Activated naive CD8-positive, alpha-beta T cell (primary cell): ENCODE measurements around the gene SULT6B1.
"Not testable (repeated sequence)": the region's sequence is repeated elsewhere in the genome, so short reads cannot be mapped to it uniquely, and the experiment has no call there.

Source experiments
- H3K27ac Mint-ChIP-seq: one replicate; pipeline ENCODE4 v1.8.0; 2021; ENCODE audit warnings: mixed read lengths
- H3K27me3 Mint-ChIP-seq: one replicate; pipeline ENCODE4 v1.8.0; 2021; ENCODE audit warnings: mixed read lengths
- H3K36me3 Mint-ChIP-seq: one replicate; pipeline ENCODE4 v1.8.0; 2021; ENCODE audit warnings: mixed read lengths
- H3K4me1 Mint-ChIP-seq: one replicate; pipeline ENCODE4 v1.8.0; 2021; ENCODE audit warnings: low read depth, mixed read lengths
- H3K4me3 Mint-ChIP-seq: one replicate; pipeline ENCODE4 v1.8.0; 2021; ENCODE audit warnings: mild to moderate bottlenecking, mixed read lengths
- H3K9me3 Mint-ChIP-seq: one replicate; pipeline ENCODE4 v1.8.0; 2021; ENCODE audit warnings: low read depth, mixed read lengths

SULT6B1 gene

DNA sequence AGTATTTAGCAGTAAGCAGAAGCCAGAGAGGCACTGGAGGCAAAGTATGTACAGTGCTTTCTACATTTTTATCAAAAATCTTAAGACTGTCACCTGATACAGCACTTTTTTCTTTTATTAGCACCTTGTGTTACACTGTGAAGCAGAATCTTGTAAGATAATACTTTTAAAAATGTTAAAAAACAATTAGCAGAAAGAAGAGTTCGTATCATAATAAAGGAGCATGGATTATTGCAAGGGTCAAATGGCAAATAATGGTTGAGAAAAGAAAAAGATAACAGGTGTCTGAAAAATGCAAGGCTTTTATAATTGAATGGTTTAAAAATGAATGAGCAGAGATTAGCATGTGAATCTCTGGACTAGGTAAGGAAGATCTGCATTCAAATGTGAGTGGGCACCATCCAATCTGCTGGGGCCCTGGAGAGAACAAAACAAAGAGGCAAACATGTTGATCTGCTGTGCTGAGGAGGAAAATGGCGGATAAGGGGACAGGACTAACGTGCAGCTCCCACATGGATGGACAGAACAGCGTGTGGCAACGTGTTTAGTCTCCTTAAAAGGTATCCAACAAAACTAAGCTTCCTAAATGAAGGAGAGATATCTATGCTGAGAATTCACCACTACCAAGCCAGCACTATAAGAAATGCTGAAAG is 17.3 kb upstream of the SULT6B1 start:
- Mint-ChIP-seq H3K9me3 (peaks cover 36% of the 10 kb centered on the region), H3K4me3 (no peak overlapping the region), H3K4me1 (peaks cover 39% of the 10 kb centered on the region), H3K27me3 (no peaks in the 10 kb centered on the region), H3K27ac (peak overlapping the region; percentile 46), H3K36me3 (peaks cover 72% of the 10 kb centered on the region)

DNA sequence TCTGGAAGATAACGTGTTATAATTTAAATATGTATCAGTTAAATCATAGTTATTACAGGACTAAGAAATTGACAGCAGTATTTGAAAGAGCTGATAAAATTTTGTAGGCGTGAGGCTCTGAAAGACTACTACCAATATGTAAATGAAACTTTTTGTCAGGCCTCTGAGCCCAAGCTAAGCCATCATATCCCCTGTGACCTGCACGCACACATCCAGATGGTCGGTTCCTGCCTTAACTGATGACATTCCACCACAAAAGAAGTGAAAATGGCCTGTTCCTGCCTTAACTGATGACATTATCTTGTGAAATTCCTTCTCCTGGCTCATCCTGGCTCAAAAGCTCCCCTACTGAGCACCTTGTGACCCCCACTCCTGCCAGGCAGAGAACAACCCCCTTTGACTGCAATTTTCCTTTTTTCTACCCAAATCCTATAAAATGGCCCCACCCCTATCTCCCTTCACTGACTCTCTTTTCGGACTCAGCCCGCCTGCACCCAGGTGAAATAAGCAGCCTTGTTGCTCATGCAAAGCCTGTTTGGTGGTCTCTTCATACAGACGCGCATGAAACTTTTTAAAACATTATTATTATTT is 16.7 kb upstream of the SULT6B1 start:
- Mint-ChIP-seq H3K36me3 (peaks cover 68% of the 10 kb centered on the region), H3K9me3 (peaks cover 34% of the 10 kb centered on the region), H3K4me1 (peaks cover 44% of the 10 kb centered on the region)
- not testable (repeated sequence) for H3K4me3 Mint-ChIP-seq, H3K27ac Mint-ChIP-seq, H3K27me3 Mint-ChIP-seq

DNA sequence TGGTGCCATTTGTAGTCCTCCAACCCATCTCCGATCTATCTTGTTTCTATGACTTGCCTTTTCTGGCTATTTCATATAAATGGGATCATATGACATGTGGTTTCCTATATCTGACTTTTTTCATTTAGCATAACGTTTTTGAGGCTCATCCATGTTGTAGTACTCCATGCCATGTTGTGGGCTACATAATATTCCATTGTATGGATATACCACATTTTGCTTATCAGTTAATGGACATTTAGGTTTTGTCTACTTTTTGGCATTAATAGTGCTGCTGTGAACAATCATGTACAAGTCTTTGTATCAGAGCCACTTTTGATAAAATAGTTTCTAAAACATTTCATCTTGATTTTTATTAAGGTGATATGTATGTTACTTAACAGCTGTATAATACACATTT is 15.2 kb upstream of the SULT6B1 start:
- Mint-ChIP-seq H3K27ac (no peak overlapping the region), H3K36me3 (peaks cover 53% of the 10 kb centered on the region), H3K4me3 (no peak overlapping the region), H3K9me3 (peaks cover 26% of the 10 kb centered on the region), H3K27me3 (no peaks in the 10 kb centered on the region), H3K4me1 (peaks cover 52% of the 10 kb centered on the region)

- H3K4me1 Mint-ChIP-seq: peaks cover 48% of the 10 kb centered on the region
- H3K9me3 Mint-ChIP-seq: peaks cover 7% of the 10 kb centered on the region
- H3K36me3 Mint-ChIP-seq: peaks cover 34% of the 10 kb centered on the region
- no peaks in the 10 kb centered on the region for H3K27me3 Mint-ChIP-seq
- H3K27ac Mint-ChIP-seq: peak overlapping the region; percentile 74
- peak overlapping the region; percentile 51 for H3K4me3 Mint-ChIP-seq
These were observed 13.3 kb upstream of the SULT6B1 start for GRCh38 chr2:37201766-37202165.

GRCh38 chr2:37201208-37201607 is 12.7 kb upstream of the SULT6B1 start:
- peak overlapping the region; percentile 13 for H3K4me3 Mint-ChIP-seq
- no peaks in the 10 kb centered on the region for H3K27me3 Mint-ChIP-seq
- peak overlapping the region; percentile 74 for H3K27ac Mint-ChIP-seq
- H3K4me1 Mint-ChIP-seq: peaks cover 49% of the 10 kb centered on the region
- H3K36me3 Mint-ChIP-seq: peaks cover 30% of the 10 kb centered on the region
- peaks cover 5% of the 10 kb centered on the region for H3K9me3 Mint-ChIP-seq

- peak overlapping the region; percentile 79 for H3K27ac Mint-ChIP-seq
- peaks cover 43% of the 10 kb centered on the region for H3K4me1 Mint-ChIP-seq
- H3K36me3 Mint-ChIP-seq: peaks cover 11% of the 10 kb centered on the region
- peak overlapping the region; percentile 35 for H3K4me3 Mint-ChIP-seq
- no peaks in the 10 kb centered on the region for H3K9me3 Mint-ChIP-seq
- no peaks in the 10 kb centered on the region for H3K27me3 Mint-ChIP-seq
These were observed 10.2 kb upstream of the SULT6B1 start for GRCh38 chr2:37198681-37199065.

GRCh38 chr2:37196320-37197195 is 8.1 kb upstream of the SULT6B1 start, which contains the start of gene CEBPZOS:
TSS of gene CEBPZOS (plus strand) at chr2:37196496. CDS start at chr2:37199705, 3,209 bp downstream.
- Mint-ChIP-seq H3K4me3 (peak within 1 kb of the TSS; percentile 96), H3K4me1 (peaks cover 35% of the 10 kb centered on the region), H3K36me3 (peaks cover 3% of the 10 kb centered on the region), H3K9me3 (no peaks in the 10 kb centered on the region), H3K27ac (peak within 1 kb of the TSS; percentile 97), H3K27me3 (no peaks in the 10 kb centered on the region)

DNA sequence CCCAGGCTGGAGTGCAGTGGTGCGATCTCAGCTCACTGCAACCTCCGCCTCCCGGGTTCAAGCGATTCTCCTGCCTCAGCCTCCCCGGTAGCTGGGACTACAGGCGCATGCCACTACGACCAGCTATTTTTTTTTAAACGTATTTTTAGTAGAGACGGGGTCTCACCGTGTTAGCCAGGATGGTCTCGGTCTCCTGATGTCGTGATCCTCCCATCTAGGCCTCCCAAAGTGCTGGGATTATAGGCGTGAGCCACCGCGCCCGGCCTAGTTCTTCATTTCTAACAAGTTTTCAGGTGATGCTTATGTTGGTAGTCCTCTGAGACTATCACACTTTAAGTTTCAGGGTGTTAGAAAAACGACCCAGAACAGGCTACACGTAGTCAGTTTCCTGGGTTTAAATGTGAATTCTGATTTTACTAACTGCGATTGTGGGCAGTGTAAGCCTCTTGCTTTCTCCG is 7.4 kb upstream of the SULT6B1 start:
- Mint-ChIP-seq H3K4me3 (peak overlapping the region; percentile 96), H3K27ac (peak overlapping the region; percentile 97), H3K4me1 (peaks cover 29% of the 10 kb centered on the region)
- H3K27me3 Mint-ChIP-seq, H3K9me3 Mint-ChIP-seq, H3K36me3 Mint-ChIP-seq: not testable (repeated sequence)

DNA sequence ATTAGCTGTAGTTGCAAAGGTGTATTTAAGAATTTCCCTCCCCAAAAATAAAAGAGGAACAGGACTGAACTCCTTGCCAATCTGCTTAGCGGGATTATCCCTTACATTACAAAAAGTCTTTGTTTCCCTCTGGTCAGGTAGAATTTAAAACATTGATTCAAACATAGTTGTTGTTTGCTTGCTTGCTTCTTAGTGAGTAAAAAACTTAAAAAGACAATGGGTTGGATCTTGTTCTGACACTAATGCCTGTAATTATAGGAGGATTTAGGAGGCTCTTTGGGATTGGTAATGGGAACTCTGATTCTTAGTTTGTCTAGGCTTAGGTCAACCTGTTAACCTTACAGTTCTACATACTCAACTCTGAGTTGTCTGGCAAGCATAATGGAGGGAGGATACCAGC is 4.1 kb upstream of the SULT6B1 start:
- H3K27ac Mint-ChIP-seq: no peak overlapping the region
- H3K9me3 Mint-ChIP-seq: no peaks in the 10 kb centered on the region
- no peaks in the 10 kb centered on the region for H3K36me3 Mint-ChIP-seq
- H3K4me1 Mint-ChIP-seq: peaks cover 11% of the 10 kb centered on the region
- H3K27me3 Mint-ChIP-seq: no peaks in the 10 kb centered on the region
- no peak overlapping the region for H3K4me3 Mint-ChIP-seq

GRCh38 chr2:37191747-37192146 is 3.3 kb upstream of the SULT6B1 start:
- no peaks in the 10 kb centered on the region for H3K36me3 Mint-ChIP-seq
- H3K9me3 Mint-ChIP-seq: no peaks in the 10 kb centered on the region
- H3K4me3 Mint-ChIP-seq: no peak overlapping the region
- peaks cover 4% of the 10 kb centered on the region for H3K4me1 Mint-ChIP-seq
- H3K27me3 Mint-ChIP-seq: no peaks in the 10 kb centered on the region
- H3K27ac Mint-ChIP-seq: no peak overlapping the region

DNA sequence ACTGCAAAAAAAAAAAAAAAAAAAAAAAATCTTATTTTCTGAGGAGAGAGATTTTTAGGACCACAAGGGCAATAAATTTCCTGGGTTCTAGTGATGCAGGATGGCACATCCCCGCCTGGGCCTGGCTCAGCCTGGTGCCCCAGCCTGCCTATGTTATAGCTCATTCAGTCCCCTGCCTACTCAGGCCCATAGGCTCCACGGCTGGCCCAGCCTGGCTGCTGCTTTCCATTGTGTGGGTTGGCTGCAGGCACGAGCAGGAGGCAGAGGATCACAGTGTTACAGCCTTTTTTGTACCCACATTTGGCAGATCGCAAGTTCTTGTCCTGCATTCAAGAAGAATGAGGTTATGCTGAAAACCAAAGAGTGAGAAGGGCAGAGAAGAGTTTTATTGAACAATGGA is 2.8 kb upstream of the SULT6B1 start:
- Mint-ChIP-seq H3K27ac (no peak overlapping the region), H3K36me3 (no peaks in the 10 kb centered on the region), H3K27me3 (no peaks in the 10 kb centered on the region), H3K9me3 (no peaks in the 10 kb centered on the region), H3K4me3 (no peak overlapping the region), H3K4me1 (peaks cover 1% of the 10 kb centered on the region)

DNA sequence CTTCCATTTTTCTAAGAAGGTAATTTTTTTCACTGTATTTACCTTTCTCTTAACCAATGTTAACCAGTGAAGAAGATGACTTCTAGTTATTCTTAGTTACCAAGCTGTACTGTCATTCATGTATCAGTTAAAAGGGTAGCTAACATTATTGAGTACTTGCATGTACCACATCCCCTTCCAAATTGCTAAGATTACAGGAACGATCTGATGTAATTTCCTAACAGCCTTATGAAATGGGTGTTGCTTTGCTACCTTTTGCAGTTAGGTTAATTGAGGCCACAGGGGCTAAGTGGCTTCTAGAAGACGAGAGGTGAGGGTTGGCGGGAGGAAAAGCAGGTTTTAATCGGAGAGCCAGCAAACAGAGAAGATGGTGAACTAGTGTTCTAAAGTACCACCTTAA is 1.8 kb upstream of the SULT6B1 start:
- Mint-ChIP-seq H3K27me3 (no peaks in the 10 kb centered on the region), H3K4me1 (no peaks in the 10 kb centered on the region), H3K27ac (no peak overlapping the region), H3K4me3 (no peak overlapping the region), H3K9me3 (no peaks in the 10 kb centered on the region), H3K36me3 (no peaks in the 10 kb centered on the region)

DNA sequence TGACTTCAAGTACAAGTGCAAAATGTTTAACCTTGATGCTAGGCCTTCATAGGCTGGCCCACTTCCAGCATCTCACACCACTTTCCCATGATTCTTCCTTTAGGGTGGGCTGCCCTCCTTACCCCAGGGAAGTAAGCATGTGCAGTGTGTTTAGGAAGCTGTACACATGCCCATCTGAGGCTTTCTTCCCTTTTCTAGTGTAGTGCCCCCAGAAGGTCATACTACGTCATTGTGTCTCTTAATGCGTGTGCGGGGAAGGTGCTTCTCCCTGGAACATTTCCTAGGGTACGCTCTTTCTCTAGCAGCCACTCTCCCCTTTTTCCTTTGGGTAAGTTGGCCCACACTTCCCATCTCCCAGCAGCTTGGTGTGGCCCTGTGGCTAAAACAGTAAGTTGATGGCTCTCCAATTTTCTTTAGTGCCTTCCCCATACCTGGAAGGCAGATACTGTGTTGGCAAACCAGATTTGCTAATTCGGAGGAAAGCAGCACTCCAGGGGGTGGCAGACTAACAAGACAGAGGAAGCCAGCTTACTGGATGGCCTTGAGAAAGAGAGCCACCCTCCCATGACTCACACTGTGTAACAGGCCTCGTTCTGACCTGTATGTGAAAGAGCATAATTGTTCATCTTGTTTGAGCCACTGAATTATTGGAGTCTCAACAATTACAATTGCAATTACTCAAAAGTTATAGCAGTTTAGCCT is 1.1 kb upstream of the SULT6B1 start:
- no peaks in the 10 kb centered on the region for H3K36me3 Mint-ChIP-seq

DNA sequence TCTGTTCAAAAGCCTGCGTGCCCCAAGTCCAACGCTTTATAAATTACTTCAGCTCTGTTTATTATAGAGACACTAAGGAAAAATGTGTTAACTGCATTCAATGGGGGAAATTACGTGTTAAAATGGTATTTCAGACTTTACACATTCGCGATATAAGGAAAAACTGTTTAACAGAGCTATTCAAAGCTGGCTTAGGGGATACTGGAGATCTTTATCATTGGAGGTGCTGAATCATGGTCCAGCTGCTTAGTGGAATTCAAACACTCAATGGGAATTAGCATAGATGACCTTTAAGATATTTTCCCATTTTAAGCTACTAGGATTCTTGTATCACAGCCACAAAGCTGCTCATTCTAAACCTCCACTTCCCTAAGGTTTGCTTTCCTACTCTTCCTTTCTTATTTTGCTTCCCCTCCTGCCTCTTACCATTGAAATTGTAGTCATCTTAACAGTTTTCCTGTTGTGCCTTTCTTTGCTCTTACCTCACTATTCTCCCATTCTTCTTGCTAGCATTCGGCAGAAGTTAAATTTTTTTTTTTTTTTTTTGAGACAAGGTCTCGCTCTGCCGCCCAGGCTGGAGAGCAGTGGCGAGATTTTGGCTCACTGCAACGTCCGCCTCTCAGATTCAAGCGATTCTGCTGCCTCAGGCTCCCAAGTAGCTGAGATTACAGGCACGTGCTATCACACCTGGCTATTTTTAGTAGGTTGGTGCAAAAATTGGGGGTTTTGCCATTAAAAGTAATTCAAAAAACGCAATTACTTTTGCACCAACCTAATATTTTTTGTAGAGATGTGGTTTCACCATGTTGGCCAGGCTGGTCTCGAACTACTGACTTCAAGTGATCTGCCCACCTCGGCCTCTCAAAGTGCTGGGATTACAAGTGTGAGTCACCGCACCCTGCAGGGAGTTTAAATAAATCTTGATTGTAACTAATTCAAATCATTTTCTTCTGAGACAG is 6.5 kb downstream of the SULT6B1 start:
- no peak overlapping the region for H3K27ac Mint-ChIP-seq
- no peaks in the 10 kb centered on the region for H3K27me3 Mint-ChIP-seq

More for the DNA sequence above, 1.1 kb upstream of the SULT6B1 start:
- Mint-ChIP-seq H3K4me3 (no peak overlapping the region), H3K9me3 (no peaks in the 10 kb centered on the region), H3K4me1 (no peaks in the 10 kb centered on the region), H3K27ac (no peak overlapping the region), H3K27me3 (no peaks in the 10 kb centered on the region)

More for the DNA sequence above, 6.5 kb downstream of the SULT6B1 start:
- H3K4me3 Mint-ChIP-seq: no peak overlapping the region
- no peaks in the 10 kb centered on the region for H3K9me3 Mint-ChIP-seq
- no peaks in the 10 kb centered on the region for H3K4me1 Mint-ChIP-seq
- H3K36me3 Mint-ChIP-seq: no peaks in the 10 kb centered on the region
